Left lung (tissue), 10 donors: ENCODE data around the gene PPCDC. TPM values are rescaled to one million over a fixed set of nuclear protein-coding genes. Genes with fewer than 3 reads are reported as not detected.

Experiments
- ATAC-seq: fragments of 200-7000 bp; cut with Tn5 transposase; one replicate; pipeline ENCODE4 v1.9.1; 2020; ENCODE audit warnings: moderate library complexity
- DNase-seq, 4 donors: peaks; one replicate each; pipeline ENCODE4 v3.0.0-alpha.2; 2013 to 2020
- H3K27ac ChIP-seq, 2 donors: fragments of 200-600 bp; sonication (generic) in 1 of 2; one replicate each; pipeline versions ENCODE4 v1.5.0 to v1.8.0; 2020 to 2021
- H3K27me3 ChIP-seq, 2 donors: fragments of 200-600 bp; sonication (generic) in 1 of 2; one replicate each; pipeline versions ENCODE4 v1.5.0 to v1.8.0; 2020 to 2021
- H3K36me3 ChIP-seq, 2 donors: fragments of 200-600 bp; sonication (generic) in 1 of 2; one replicate each; pipeline versions ENCODE4 v1.5.0 to v1.8.0; 2020 to 2021
- H3K4me1 ChIP-seq, 2 donors: fragments of 200-600 bp; one replicate each; pipeline ENCODE4 v1.8.0; 2021
- H3K4me3 ChIP-seq, 2 donors: fragments of 200-600 bp; sonication (generic) in 1 of 2; one replicate each; pipeline versions ENCODE4 v1.5.0 to v1.8.0; 2020 to 2021; ENCODE audit warnings: mild to moderate bottlenecking in 1 of 2
- H3K9me3 ChIP-seq, 2 donors: fragments of 200-600 bp; sonication (generic) in 1 of 2; one replicate each; pipeline versions ENCODE4 v1.5.0 to v1.8.0; 2020 to 2021
- CTCF ChIP-seq, 2 donors: fragments of 200-600 bp; sonication (generic) in 1 of 2; IDR thresholded peaks; one replicate each; pipeline versions ENCODE4 v1.5.0 to v1.8.0; 2021; ENCODE audit warnings: antibody characterized with exemption in 2 of 2
- intact Hi-C, 2 donors: fragments of 100-400 bp; cut with DNase I; formaldehyde crosslinking; loops; one replicate each; pipeline versions ENCODE4 v1.11.2 to v1.14.2; 2022
- polyA plus RNA-seq, 6 donors: library from polyadenylated mRNA; unstranded; fragments of 120-200 nt; gene quantifications; one replicate each; pipeline ENCODE4 v1.2.1, GENCODE V29; 2013; ENCODE audit not compliant: insufficient read length in 6 of 6
- total RNA-seq, 2 donors: library from RNA; stranded (reverse); fragmentation: NEBNext Ultra II Directional; extraction: Animal tissue kit (Norgen Biotek cat#: 25700); gene quantifications; one replicate each; pipeline ENCODE4 v1.2.1, GENCODE V29; 2021
- donor health status: DM: no; HTN: yes; CAD: no.
- donor health status: DM: no; HTN: no; CAD: no.

PPCDC gene
- total and polyA plus RNA-seq, 8 donors, result 9.4 to 19.0 (median 12.3) TPM

GRCh38 chr15:75068748-75069147 is 45.4 kb downstream of the PPCDC start:
- H3K36me3 ChIP-seq, result no peaks in the 10 kb centered on the region
- intact Hi-C loops, result no loop called here
- no peak for TF ChIP-seq CTCF (IDR thresholded peaks at IDR 0.05)
- H3K4me3 ChIP-seq, result no peak overlapping the region
- H3K9me3 ChIP-seq, result peaks cover 0 to 3% of the 10 kb centered on the region in 2 donors
- ATAC-seq (no peak), DNase-seq (no peak)
- no peaks in the 10 kb centered on the region for H3K27me3 ChIP-seq
- H3K4me1 ChIP-seq, result peaks cover 0 to 77% of the 10 kb centered on the region in 2 donors
- no peak overlapping the region for H3K27ac ChIP-seq

GRCh38 chr15:75069301-75069925 is 46.0 kb downstream of the PPCDC start:
- Histone ChIP-seq H3K9me3 (peaks cover 0 to 3% of the 10 kb centered on the region in 2 donors), H3K36me3 (no peaks in the 10 kb centered on the region), H3K4me3 (no peak overlapping the region), H3K27me3 (no peaks in the 10 kb centered on the region), H3K4me1 (peaks cover 0 to 82% of the 10 kb centered on the region in 2 donors), H3K27ac (peak overlapping the region in 1 of 2 donors; percentile 70)
- intact Hi-C loops, result no loop called here
- peak; percentile 68 for ATAC-seq
- TF ChIP-seq CTCF (IDR thresholded peaks at IDR 0.05), result no peak
- DNase-seq, result peak in 1 of 4 donors; percentile 58

- no peak for ATAC-seq
- no peak for TF ChIP-seq CTCF (IDR thresholded peaks at IDR 0.05)
- Histone ChIP-seq H3K9me3 (peaks cover 0 to 6% of the 10 kb centered on the region in 2 donors), H3K4me1 (peaks cover 0 to 71% of the 10 kb centered on the region in 2 donors), H3K27me3 (no peaks in the 10 kb centered on the region), H3K36me3 (no peaks in the 10 kb centered on the region), H3K4me3 (no peak overlapping the region), H3K27ac (no peak overlapping the region)
- intact Hi-C loops, result no loop called here
- DNase-seq, result no peak
Measured at GRCh38 chr15:75070674-75071073, 47.3 kb downstream of the PPCDC start.

GRCh38 chr15:75073197-75073596 is 49.8 kb downstream of the PPCDC start:
- peak; percentile 51 for ATAC-seq
- intact Hi-C loops, result no loop called here

More at GRCh38 chr15:75073197-75073596, 49.8 kb downstream of the PPCDC start:
- DNase-seq, result peak in 1 of 4 donors; percentile 65
- Histone ChIP-seq H3K36me3 (no peaks in the 10 kb centered on the region), H3K4me3 (no peak overlapping the region), H3K27me3 (no peaks in the 10 kb centered on the region), H3K27ac (peak overlapping the region in 1 of 2 donors; percentile 81), H3K9me3 (peaks cover 0 to 15% of the 10 kb centered on the region in 2 donors), H3K4me1 (peaks cover 0 to 63% of the 10 kb centered on the region in 2 donors)
- TF ChIP-seq CTCF (IDR thresholded peaks at IDR 0.05), result no peak
